Measurements from ENCODE around the gene DLEC1.

GRCh38 chr3:38133557-38134405 lies 94.8 kb downstream of the DLEC1 start:
- TF ChIP-seq EZH2 (IDR thresholded peaks at IDR 0.05; ENCODE audit: borderline replicate concordance, low read depth, low read length, severe bottlenecking) (no peak), CTCF (IDR thresholded peaks at IDR 0.05; ENCODE audit: borderline replicate concordance, extremely low read depth, low read length, poor library complexity, severe bottlenecking) (no peak)
